ENCODE results near the gene SSH2.

Gene SSH2

DNA sequence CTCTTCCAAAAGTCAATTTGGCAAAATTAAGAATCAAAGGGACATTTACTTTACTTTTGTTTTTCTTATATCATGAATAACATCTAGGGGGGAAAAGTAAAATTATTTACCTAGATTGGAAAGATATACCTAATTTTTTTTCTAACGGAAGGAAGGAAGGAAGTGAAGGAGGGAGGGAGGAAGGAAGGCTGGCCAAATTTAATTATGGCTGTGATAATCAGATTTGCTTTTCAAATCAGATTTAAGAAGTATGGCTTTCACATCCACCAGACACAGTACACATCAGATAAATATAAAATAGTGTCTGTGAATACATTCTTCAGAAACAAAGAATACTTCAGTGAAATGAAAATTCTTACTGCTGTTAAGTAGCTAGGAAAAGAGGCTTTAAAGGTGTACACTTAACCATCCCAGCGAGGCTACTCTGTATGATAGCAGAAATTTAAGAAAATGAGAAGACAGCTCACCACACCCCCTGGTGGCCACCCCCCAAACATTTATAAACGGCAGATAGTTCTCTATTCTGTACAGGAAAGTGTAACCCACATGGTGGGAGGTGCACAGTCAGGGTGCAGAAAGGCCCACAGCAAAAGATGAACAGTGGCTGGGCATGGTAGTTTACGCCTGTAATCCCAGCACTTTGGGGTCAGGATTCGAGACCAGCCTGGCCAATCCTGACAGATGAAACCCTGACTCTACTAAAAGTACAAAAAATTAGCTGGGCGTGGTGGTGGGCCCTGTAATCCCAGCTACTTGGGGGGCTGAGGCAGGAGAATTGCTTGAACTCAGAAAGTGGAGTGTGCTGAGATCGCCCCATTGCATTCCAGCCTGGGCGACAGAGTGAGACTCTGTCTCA lies 150.8 kb downstream of the SSH2 start:
- no peak for DNase-seq (ENCODE audit: low read depth)

DNA sequence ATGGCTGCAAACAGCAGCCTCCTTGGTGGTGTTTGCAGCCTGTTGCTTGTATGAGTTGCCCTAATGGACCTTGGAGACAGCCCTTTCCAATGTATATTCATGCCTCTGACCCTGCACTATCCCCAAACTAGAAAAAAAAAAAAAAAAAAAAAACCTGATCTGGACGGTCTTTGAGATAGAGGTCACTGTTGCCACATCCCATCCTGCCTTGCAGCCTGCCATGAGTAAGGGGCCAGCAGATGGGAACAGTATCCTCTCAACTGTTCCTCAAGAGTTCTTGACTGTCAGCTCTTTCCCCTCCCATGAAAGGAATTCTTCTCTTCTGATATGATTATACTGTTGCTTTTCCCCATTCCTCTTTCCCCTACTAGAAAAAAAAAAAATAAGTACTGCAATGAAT lies 152.4 kb downstream of the SSH2 start:
- DNase-seq (ENCODE audit: low read depth) = no peak

- DNase-seq (ENCODE audit: low read depth) = no peak
Measured at GRCh38 chr17:29776026-29776425, 154.0 kb downstream of the SSH2 start.

- DNase-seq (ENCODE audit: low read depth) = no peak
Measured at GRCh38 chr17:29772981-29773380, 157.0 kb downstream of the SSH2 start.

- DNase-seq (ENCODE audit: low read depth) = no peak
Measured at GRCh38 chr17:29771546-29771945, 158.5 kb downstream of the SSH2 start.

DNA sequence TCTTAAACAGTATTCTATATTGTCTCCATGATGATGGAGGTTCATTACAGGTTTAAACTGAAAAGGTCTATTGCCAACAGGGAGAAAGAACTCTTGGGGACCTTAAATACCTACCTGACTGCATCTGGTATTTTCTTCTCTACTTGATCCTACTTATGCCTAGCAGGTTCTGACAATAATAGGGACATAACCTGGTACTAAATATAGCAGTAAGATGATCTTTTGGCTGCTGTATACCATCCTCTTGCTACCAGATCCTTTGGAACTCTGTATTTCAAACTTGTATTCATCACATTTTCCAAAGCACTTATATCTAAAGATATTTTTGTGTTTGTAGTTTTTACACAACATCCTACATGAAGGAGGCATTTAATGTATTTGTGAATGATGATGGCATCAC lies 160.8 kb downstream of the SSH2 start:
- DNase-seq (ENCODE audit: low read depth) = no peak

GRCh38 chr17:29766796-29767327 lies 163.2 kb downstream of the SSH2 start:
- no peak for DNase-seq (ENCODE audit: low read depth)

- no peak for DNase-seq (ENCODE audit: low read depth)
Measured at GRCh38 chr17:29764748-29765147, 165.3 kb downstream of the SSH2 start.

DNA sequence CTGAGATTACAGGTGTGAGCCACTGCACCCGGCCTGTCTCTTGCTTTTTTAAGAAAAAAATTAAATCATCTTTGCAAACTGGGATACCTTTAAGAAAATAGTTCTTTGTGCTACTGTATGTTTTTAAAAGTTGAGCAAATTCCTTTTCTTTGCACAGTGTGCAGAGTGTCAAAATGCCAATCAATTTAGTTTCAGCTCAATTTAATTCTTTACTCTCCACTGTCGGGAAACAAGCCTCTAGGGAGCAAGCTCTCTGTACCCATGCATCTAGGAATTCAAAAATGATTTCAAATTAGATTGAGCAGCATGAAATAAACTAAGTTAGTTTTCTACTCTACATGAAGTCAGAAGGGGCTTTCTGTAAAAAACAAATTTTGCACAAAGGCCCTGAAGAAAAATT lies 165.8 kb downstream of the SSH2 start:
- no peak for DNase-seq (ENCODE audit: low read depth)

DNA sequence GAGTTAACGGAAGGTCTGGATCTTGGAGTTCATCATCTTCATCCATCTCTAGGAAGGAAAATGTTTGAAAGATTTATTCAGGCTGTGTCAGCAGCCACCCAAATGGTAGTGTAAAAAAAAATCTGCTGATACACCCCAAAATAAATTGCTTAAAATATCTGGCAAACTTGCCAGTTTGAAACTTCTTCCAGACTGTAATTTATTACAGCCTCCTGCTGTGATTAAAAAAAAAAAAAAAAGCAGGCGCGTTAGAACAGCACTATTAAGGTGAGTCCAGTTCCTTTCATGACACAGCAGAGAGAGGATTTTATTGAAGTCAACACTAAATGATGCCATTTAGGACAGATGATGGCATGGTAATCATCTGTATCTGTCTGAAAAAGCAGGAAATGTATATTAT lies 166.8 kb downstream of the SSH2 start:
- DNase-seq (ENCODE audit: low read depth) = no peak

DNA sequence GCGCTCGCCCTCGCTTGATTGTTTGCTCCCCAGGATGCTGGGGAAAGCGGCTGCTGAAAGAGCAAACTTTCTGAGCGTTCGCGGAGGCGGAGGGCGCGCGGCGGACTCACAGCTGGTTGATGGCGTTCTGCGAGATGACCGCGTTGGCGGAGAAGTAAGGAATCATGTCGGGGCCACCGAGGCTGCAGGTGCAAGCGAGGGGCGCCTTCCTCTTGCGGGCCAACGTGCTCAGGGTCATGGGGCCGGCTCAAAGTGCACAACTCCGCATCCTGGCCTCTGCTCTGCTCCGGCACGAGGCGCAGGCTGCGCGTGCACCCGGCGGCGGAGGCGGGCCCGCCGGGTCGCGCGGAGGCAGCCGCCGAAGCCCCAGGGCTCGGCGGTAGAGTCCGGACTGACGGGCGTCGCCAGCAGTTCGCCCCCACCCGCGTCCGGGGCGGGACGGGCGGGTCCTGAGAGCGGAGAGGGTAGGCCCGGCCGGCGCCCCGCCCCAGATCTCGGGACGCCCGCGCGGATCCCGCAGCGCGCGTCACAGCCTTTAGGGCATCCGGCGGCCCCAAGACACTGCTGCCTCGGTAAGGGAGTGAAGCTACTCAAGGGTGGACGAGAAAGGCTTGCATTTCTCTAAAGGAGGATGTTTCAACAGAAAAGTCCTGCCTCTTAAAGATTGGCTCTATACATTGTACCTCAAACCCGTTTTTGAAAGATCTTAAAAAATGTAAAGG lies 168.8 kb downstream of the SSH2 start:
- no peak for DNase-seq (ENCODE audit: low read depth)

DNA sequence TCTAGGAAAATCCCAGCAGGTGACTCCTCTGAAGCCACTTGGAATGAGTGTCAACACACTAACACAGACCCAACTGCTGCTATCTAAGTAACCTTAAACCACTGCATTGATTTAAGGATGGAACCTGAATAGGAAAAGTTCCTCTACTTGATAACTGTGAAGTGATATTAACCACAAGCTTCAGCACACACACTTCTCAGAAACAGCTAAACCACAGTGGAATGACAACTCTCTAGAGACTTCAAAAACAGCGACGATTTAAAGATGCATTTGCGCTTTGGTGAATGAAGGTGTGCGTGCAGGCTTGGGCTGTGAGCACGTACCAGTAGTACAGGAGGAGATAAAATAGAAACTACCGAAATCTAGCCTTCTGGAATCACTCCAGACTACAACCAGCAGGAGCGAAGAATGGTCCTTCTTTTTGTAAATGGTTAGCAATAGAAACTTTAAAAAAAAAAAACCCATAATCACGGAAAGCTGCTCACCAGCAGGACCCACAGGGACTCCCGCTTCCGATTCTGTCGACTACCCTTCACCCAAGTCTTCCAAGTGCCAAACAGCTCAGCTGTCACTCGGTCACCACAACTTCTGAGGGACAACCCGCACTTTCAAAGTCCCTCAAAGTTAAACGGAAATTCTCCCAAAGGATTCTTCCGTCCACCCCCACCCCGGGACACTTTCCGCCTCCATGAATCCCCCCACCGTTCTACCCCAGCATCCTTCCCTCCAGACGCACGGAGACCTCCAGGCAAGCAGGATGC lies 169.6 kb downstream of the SSH2 start:
- no peak for DNase-seq (ENCODE audit: low read depth)

GRCh38 chr17:29758255-29758654 lies 171.8 kb downstream of the SSH2 start:
- DNase-seq (ENCODE audit: low read depth) = no peak

GRCh38 chr17:29757788-29758187 lies 172.2 kb downstream of the SSH2 start:
- no peak for DNase-seq (ENCODE audit: low read depth)

- no peak for DNase-seq (ENCODE audit: low read depth)
Measured at GRCh38 chr17:29753845-29754439, 176.1 kb downstream of the SSH2 start.

DNA sequence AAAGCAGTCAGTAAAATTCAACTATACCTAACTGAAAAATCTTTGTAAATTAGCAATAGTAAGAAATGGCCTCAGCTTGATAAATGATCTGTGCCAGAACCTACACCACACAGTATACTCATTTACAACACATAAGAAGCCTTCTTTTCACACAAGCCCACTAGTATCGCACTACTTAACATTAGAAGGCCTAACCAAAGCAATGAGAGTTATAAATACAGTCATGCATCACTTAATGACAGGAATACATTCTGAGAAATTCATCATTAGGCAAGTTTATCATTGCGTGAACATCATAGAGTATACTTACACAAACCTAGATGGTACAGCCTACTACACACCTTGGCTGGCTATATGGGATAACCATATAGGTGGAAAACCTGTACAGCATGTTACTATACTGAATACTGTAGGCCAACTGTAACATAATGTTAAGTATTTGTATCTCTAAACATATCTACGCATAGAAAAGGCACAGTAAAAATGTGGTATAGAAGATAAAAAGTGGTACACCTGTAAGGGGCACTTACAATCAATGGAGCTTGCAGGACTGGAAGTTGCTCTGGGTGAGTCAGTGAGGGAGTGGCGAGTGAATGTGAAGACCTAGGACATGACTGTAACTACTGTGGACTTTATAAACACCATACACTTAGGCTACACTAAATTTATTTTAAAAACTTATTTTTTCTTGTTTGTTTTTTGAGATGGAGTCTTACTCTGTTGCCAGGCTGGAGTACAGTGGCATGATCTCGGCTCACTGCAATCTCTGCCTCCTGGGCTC lies 180.8 kb downstream of the SSH2 start:
- DNase-seq (ENCODE audit: low read depth) = no peak

DNA sequence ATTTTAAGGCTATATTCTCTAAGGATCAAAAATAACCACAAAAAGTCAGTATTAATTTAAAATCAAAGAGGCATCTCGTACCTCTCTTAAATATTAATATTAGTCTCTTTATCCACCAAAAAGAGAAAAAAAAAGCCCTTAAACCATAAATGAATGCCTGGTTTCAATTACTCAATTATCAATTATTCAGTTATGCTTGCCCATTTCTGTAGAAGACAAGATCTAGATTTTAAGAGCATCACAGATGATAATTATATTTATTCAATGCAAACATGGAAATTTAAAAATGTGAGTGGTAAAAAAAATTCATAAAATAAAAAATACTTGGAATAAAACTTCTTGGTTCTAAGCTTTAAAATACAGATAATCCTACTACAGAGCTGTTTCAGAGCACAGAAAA lies 181.6 kb downstream of the SSH2 start:
- no peak for DNase-seq (ENCODE audit: low read depth)

DNA sequence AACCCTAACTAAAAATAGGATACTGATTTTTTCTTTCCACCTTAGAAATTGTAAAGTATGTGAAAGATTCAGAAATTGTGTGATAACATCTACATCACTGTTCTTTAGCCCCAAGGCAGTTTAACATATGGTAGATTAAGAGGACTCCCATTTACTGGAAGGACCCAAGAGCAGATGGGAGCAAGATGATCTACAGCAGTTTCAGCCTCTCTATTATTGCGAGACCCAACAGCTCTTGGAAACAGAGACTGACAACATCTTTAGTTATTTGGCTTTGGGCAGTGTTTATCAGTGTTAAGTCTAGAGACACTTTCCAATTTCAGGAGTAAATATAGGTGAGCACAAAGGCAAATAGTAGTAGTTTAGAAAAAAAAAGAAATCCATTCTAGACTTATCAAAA lies 182.4 kb downstream of the SSH2 start:
- no peak for DNase-seq (ENCODE audit: low read depth)

DNA sequence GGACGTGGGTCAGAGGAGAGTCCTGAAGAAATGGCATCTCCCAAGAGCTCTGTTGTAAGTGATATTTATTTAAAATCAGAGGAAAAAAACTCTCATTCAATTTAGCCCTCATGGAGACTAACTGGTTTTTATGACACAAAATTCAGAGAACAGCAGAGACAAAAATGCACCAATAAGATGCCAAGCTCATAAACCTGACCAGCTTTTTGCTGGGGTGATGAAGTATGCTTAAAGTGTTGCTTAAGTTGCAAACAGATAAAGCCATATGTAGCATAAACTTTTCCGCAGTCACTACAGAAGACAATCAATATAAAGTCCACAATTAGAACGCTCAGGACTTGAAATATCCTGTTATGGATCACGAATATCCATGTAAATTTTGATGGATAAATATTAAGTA lies 183.4 kb downstream of the SSH2 start:
- no peak for DNase-seq (ENCODE audit: low read depth)

GRCh38 chr17:29744121-29744520 lies 185.9 kb downstream of the SSH2 start:
- DNase-seq (ENCODE audit: low read depth) = no peak

DNA sequence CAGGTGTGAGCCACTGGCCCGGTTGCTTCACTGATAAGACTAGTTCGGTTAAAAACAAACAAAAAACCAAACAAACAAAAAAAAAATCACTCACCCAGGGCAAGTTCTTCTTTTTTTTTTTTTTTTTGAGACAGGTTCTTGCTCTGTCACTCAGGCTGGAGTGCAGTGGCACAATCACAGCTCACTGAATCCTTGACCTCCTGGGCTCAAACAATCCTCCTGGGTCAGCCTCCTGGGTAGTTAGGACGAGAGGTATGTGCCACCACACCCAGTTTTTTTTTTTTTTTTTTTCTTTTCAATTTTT lies 187.9 kb downstream of the SSH2 start:
- no peak for DNase-seq (ENCODE audit: low read depth)

GRCh38 chr17:29740017-29740416 lies 190.0 kb downstream of the SSH2 start:
- no peak for DNase-seq (ENCODE audit: low read depth)

Data from GM04503 (cell line).